NB4 (cell line): ENCODE results near the gene BORCS6.
A peak's percentile ranks its signal among the peaks of the same experiment; 100 is the strongest.

Experiments
- CTCF ChIP-seq: IDR thresholded peaks from one replicate; pipeline ENCODE4 v1.5.1; 2012; ENCODE audit warnings: low read depth, low read length
- MYC ChIP-seq: IDR thresholded peaks from 2 replicates; pipeline ENCODE4 v1.6.1; 2011; ENCODE audit warnings: low read depth, low read length
- POLR2A ChIP-seq: IDR thresholded peaks from 2 replicates; pipeline ENCODE4 v1.6.1; 2011; ENCODE audit warnings: mild to moderate bottlenecking; ENCODE audit not compliant: insufficient read length; ENCODE audit errors: extremely low read depth

DNA sequence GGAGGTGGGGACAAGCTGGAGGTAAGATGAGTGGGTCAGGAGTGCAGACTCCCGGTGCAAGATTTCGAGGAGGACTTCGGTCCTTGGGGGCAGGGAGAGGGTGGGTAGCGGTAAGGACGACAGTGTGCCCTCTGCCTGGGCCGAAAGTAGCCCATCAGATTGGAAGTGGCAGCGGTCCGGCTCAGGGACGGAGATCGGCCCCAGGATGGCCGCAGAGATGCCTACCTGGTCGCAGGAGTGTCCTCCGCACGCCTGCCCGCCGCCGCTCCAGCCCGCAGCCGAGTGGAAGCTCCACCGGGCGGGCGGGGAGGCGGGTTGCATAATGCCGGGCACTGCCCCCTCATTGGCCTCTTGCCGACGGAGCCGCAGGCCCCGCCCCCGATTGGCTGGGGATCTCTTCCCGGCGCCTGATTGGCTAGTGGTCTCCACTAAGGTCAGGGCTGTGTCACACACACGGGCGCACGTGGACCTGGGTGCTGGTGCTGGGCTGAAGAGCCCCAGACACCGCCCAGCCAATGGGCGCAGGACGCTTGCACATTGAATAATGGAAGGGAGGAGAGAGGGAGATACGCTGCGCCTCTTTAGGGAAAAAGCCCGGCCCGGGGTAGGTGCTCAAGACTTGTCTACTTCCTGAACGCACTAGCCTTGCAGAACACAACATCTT lies 37.7 kb downstream of the BORCS6 start, which contains the start of gene PER1:
- TF ChIP-seq CTCF, result no peak
- peak; percentile 50 for TF ChIP-seq POLR2A
- TF ChIP-seq MYC, result peak; percentile 81
